HCT116 (cell line): ENCODE results near the gene SLC25A31. TPM values are rescaled to one million over a fixed set of nuclear protein-coding genes. Genes with fewer than 3 reads are reported as not detected.

Experiments used
- ATAC-seq: fragments of 200-7000 bp; cut with Tn5 transposase; 2 replicates; pipeline ENCODE4 v1.9.1; 2020; ENCODE audit warnings: mild to moderate bottlenecking, moderate library complexity
- BruUV-seq: library from RNA; stranded (reverse); fragments of 400-500 nt; replicated peaks from 2 replicates; lab custom pipeline; 2021; lab: Mats Ljungman, UMichigan
- CTCF ChIA-PET: fragments of 300-600 bp; sonication (Branson Sonifier 250); formaldehyde crosslinking; loops from one replicate; lab custom pipeline; 2021; ENCODE audit warnings: antibody characterized with exemption; lab: Charles Lee
- POLR2A ChIA-PET: fragments of 300-600, 350-600 bp; sonication (Branson Sonifier 250); formaldehyde crosslinking; loops from one replicate; lab custom pipeline; 2021; ENCODE audit warnings: antibody characterized with exemption; lab: Charles Lee
- RAD21 ChIA-PET, 2 experiments: fragments of 300-600 bp; sonication (Branson Sonifier 250); formaldehyde crosslinking; loops; one replicate each; lab custom pipeline; 2023; ENCODE audit warnings: low total read pairs in 2 of 2; ENCODE audit not compliant: uncharacterized antibody in 2 of 2, unreplicated experiment in 2 of 2, low non-redundant PET in 1 of 2; lab: Charles Lee
- DNase-seq: peaks from one replicate; pipeline ENCODE4 v3.0.0-alpha.2; 2010; ENCODE audit warnings: low read depth, low spot score
- H2AFZ ChIP-seq: fragments of 200-600 bp; shearing (Covaris generic), sonication (generic); 2 replicates; pipeline ENCODE4 v1.6.1; 2017; ENCODE audit warnings: low read depth, mixed run types, mixed read lengths, antibody characterized with exemption, low read length; ENCODE audit not compliant: poor library complexity, severe bottlenecking
- H3K27ac ChIP-seq: 2 replicates; pipeline ENCODE4 v1.5.1; 2012; ENCODE audit warnings: low read depth, low read length
- H3K27me3 ChIP-seq: fragments of 200-600 bp; sonication (generic); 2 replicates; pipeline ENCODE4 v1.6.1; 2016; ENCODE audit warnings: mixed run types, low read length, mixed read lengths; ENCODE audit not compliant: insufficient read depth
- H3K36me3 ChIP-seq, 2 experiments: fragments of 200-500 bp in 1 of 2; fragments of 200-600 bp in 1 of 2; sonication (Bioruptor generic) in 1 of 2; sonication (generic) in 1 of 2; 2 replicates each; pipeline versions ENCODE4 v1.5.1 to v1.6.1; 2014 to 2016; ENCODE audit warnings: low read length in 2 of 2, inconsistent platforms in 1 of 2, mixed read lengths in 1 of 2, mixed run types in 1 of 2; ENCODE audit not compliant: insufficient read depth in 2 of 2, control insufficient read depth in 1 of 2
- H3K4me1 ChIP-seq, 2 experiments: fragments of 200-600 bp in 1 of 2; sonication (generic) in 1 of 2; 2 replicates each; pipeline versions ENCODE4 v1.5.1 to v1.6.1; 2012 to 2017; ENCODE audit warnings: low read length in 2 of 2, inconsistent platforms in 1 of 2, mild to moderate bottlenecking in 1 of 2, mixed read lengths in 1 of 2, mixed run types in 1 of 2, moderate library complexity in 1 of 2; ENCODE audit not compliant: insufficient read depth in 2 of 2, control insufficient read depth in 1 of 2
- H3K4me2 ChIP-seq: fragments of 200-600 bp; sonication (generic); 2 replicates; pipeline ENCODE4 v1.6.1; 2017; ENCODE audit warnings: mixed run types, low read length, mixed read lengths
- H3K4me3 ChIP-seq, 2 experiments: fragments of 200-600 bp in 1 of 2; sonication (generic) in 1 of 2; replicated peaks in 1 of 2; 2 replicates each; pipeline ENCODE4 v1.5.1; 2011 to 2016; ENCODE audit warnings: low read length in 2 of 2, control low read depth in 1 of 2, low read depth in 1 of 2, mild to moderate bottlenecking in 1 of 2, mixed read lengths in 1 of 2, mixed run types in 1 of 2
- H3K79me2 ChIP-seq: fragments of 200-600 bp; sonication (generic); 2 replicates; pipeline ENCODE4 v1.6.1; 2017; ENCODE audit warnings: mild to moderate bottlenecking, mixed run types, low read length, moderate library complexity, mixed read lengths; ENCODE audit not compliant: insufficient read depth
- H3K9ac ChIP-seq: fragments of 200-600 bp; sonication (generic); 2 replicates; pipeline ENCODE4 v1.6.1; 2016; ENCODE audit warnings: low read length, mixed read lengths
- H3K9me2 ChIP-seq: fragments of 200-600 bp; sonication (generic), shearing (Covaris generic); 2 replicates; pipeline ENCODE4 v1.6.1; 2017; ENCODE audit warnings: mixed run types, mild to moderate bottlenecking, moderate library complexity; ENCODE audit not compliant: insufficient read depth
- H3K9me3 ChIP-seq, 2 experiments: fragments of 200-500 bp in 1 of 2; fragments of 200-600 bp in 1 of 2; sonication (Bioruptor generic) in 1 of 2; sonication (generic) in 1 of 2; 2 replicates each; pipeline ENCODE4 v1.6.1; 2014 to 2017; ENCODE audit warnings: low read length in 2 of 2, mixed read lengths in 2 of 2, inconsistent platforms in 1 of 2, low read depth in 1 of 2, mild to moderate bottlenecking in 1 of 2, mixed run types in 1 of 2, moderate library complexity in 1 of 2; ENCODE audit not compliant: control insufficient read depth in 1 of 2, insufficient read depth in 1 of 2
- H4K20me1 ChIP-seq: fragments of 200-600 bp; sonication (generic), shearing (Covaris generic); 2 replicates; pipeline ENCODE4 v1.6.1; 2017; ENCODE audit warnings: mixed run types, mild to moderate bottlenecking, moderate library complexity; ENCODE audit not compliant: insufficient read depth
- CBX3 ChIP-seq: IDR thresholded peaks from 2 replicates; pipeline ENCODE4 v1.6.1; 2012; ENCODE audit warnings: low read depth
- CEBPB ChIP-seq: IDR thresholded peaks from 2 replicates; pipeline ENCODE4 v1.6.1; 2012; ENCODE audit warnings: low read depth
- CTCF ChIP-seq, 3 experiments: fragments of 200-600 bp in 1 of 3; sonication (generic) in 1 of 3; IDR thresholded peaks in 2 of 3; conservative IDR thresholded peaks in 1 of 3; 2 replicates each; pipeline ENCODE4 v1.5.1; 2012 to 2017; ENCODE audit warnings: low read depth in 2 of 3, low read length in 2 of 3, antibody characterized with exemption in 1 of 3, borderline replicate concordance in 1 of 3, control low read depth in 1 of 3, mild to moderate bottlenecking in 1 of 3, mixed read lengths in 1 of 3, mixed run types in 1 of 3, moderate library complexity in 1 of 3; ENCODE audit not compliant: insufficient read depth in 1 of 3
- EGR1 ChIP-seq: IDR thresholded peaks from 2 replicates; pipeline ENCODE4 v1.6.1; 2012; ENCODE audit warnings: low read depth
- ELF1 ChIP-seq: IDR thresholded peaks from 2 replicates; pipeline ENCODE4 v1.6.1; 2012; ENCODE audit warnings: low read depth, borderline replicate concordance
- EZH2 ChIP-seq: fragments of 200-600 bp; sonication (generic); IDR thresholded peaks from 2 replicates; pipeline ENCODE4 v1.6.1; 2017; ENCODE audit warnings: antibody characterized with exemption, mixed run types
- EZH2phosphoT487 ChIP-seq: fragments of 200-600 bp; IDR thresholded peaks from 2 replicates; pipeline ENCODE4 v1.6.1; 2018; ENCODE audit warnings: antibody characterized with exemption, borderline replicate concordance
- FOSL1 ChIP-seq: IDR thresholded peaks from 2 replicates; pipeline ENCODE4 v1.6.1; 2012; ENCODE audit warnings: low read depth
- JUND ChIP-seq: IDR thresholded peaks from 2 replicates; pipeline ENCODE4 v1.6.1; 2012
- POLR2AphosphoS5 ChIP-seq: IDR thresholded peaks from 2 replicates; pipeline ENCODE4 v1.6.1; 2011; ENCODE audit warnings: mild to moderate bottlenecking, low read depth, low read length, moderate library complexity
- RAD21 ChIP-seq: IDR thresholded peaks from 2 replicates; pipeline ENCODE4 v1.6.1; 2012; ENCODE audit warnings: low read depth, mild to moderate bottlenecking
- SRF ChIP-seq: IDR thresholded peaks from 2 replicates; pipeline ENCODE4 v1.6.1; 2012; ENCODE audit warnings: low read depth
- TCF7L2 ChIP-seq: IDR thresholded peaks from 2 replicates; pipeline ENCODE4 v1.7.0; 2011; ENCODE audit warnings: borderline replicate concordance, inconsistent platforms; ENCODE audit not compliant: insufficient read depth, insufficient read length; ENCODE audit errors: extremely low read depth
- YY1 ChIP-seq: IDR thresholded peaks from 2 replicates; pipeline ENCODE4 v1.6.1; 2011; ENCODE audit warnings: low read length, low read depth, moderate library complexity, mild to moderate bottlenecking; ENCODE audit not compliant: insufficient replicate concordance; ENCODE audit errors: extremely low read depth
- intact Hi-C: fragments of 100-400 bp; cut with micrococcal nuclease; formaldehyde crosslinking; loops from 2 replicates; pipeline ENCODE4 v1.10.0; 2022
- total RNA-seq: library from RNA; stranded (reverse); gene quantifications from one replicate; pipeline ENCODE4 v1.2.1, GENCODE V29; 2021; ENCODE audit not compliant: unreplicated experiment
- TF ChIP-seq, protein P1 (sequence below): IDR thresholded peaks from 2 replicates; pipeline ENCODE4 v1.6.1; 2012

SLC25A31 gene
- total RNA-seq, 1 experiment from 2014 or later, result not detected

DNA sequence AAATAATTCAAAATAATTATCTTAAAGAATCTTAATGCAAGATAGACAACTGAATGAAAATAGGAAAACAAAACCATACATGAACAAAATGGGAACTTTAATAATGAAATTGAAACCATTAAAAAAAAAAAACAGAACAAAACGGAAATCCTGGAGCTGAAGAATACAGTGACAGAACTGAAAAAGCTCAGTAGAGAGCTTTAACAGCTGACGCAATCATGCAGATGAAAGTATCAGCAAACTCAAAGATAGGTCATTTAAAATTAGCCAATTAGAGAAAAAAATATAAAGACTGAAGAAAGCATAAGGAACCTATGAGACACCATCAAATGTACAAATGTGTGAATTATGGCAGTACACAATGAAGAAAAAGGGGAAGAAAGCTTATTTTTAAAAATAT lies 18.8 kb downstream of the SLC25A31 start:
- Histone ChIP-seq H3K9ac (no peak overlapping the region), H3K4me3 (no peak overlapping the region), H4K20me1 (no peaks in the 10 kb centered on the region), H3K9me2 (no peaks in the 10 kb centered on the region), H3K79me2 (no peaks in the 10 kb centered on the region), H3K9me3 (0 out of 4 replicates have a peak, but pooled peaks cover 0 to 3% of the 10 kb centered on the region in 2 experiments), H2AFZ (no peak overlapping the region), H3K27ac (no peak overlapping the region), H3K27me3 (no peaks in the 10 kb centered on the region), H3K4me2 (no peak overlapping the region), H3K36me3 (no peaks in the 10 kb centered on the region), H3K4me1 (no peaks in the 10 kb centered on the region)
- ChIA-PET POLR2A (no interaction called here), RAD21 (no interaction called here), CTCF (interaction anchor here (0.7 kb wide), 1 partner anchor 108 kb away, joined by 3 read pairs; no protein-coding TSS in a partner anchor)
- intact Hi-C loops, result no loop called here
- DNase-seq, result no peak
- BruUV-seq, result no TSS peak
- ATAC-seq, result no peak
- TF ChIP-seq CEBPB (peak; percentile 29; the same call in 1 of the 2 replicates), CBX3 (peak; percentile 62; the same call in 1 of the 2 replicates), YY1 (no peak)

DNA sequence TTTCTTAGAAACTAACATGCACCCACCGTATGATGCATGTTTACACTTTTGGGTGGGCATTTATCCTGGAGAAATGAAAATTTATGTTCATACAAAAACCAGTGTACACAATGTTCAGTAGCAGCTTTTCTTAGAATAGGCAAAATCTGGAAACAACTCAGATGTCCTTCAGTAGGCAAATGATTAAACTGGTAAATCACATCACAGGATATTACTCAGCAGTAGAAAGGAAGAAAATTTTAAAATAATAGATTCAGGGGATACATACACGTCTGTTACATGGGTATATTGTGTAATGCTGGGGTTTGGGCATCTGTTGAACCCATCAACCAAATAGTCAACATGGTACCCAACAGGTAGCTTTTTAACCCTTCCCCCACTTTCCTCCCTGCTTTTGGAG lies 26.7 kb downstream of the SLC25A31 start:
- H3K9me2 ChIP-seq, result no peaks in the 10 kb centered on the region
- ChIA-PET POLR2A (no interaction called here), CTCF (no interaction called here), RAD21 (no interaction called here)
- no peak overlapping the region for H3K4me2 ChIP-seq
- ATAC-seq (no peak), DNase-seq (no peak)
- no peaks in the 10 kb centered on the region for H3K79me2 ChIP-seq
- no peaks in the 10 kb centered on the region for H3K27me3 ChIP-seq
- no peak overlapping the region for H3K9ac ChIP-seq
- H4K20me1 ChIP-seq, result no peaks in the 10 kb centered on the region
- H2AFZ ChIP-seq, result no peak overlapping the region
- BruUV-seq, result no TSS peak
- no peak overlapping the region for H3K27ac ChIP-seq
- H3K9me3 ChIP-seq, result no peaks in the 10 kb centered on the region
- H3K36me3 ChIP-seq, result no peaks in the 10 kb centered on the region
- no peak for TF ChIP-seq FOSL1
- TF ChIP-seq CTCF (IDR thresholded peaks at IDR 0.05 in 2 of 3, conservative IDR thresholded peaks at IDR 0.05 in 1 of 3; ENCODE audit: borderline replicate concordance in 1 of 3, insufficient read depth in 1 of 3, low read depth in 2 of 3, low read length in 2 of 3), result no peak
- no peak for TF ChIP-seq ELF1
- TF ChIP-seq, protein P1, sequence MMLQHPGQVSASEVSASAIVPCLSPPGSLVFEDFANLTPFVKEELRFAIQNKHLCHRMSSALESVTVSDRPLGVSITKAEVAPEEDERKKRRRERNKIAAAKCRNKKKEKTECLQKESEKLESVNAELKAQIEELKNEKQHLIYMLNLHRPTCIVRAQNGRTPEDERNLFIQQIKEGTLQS, result no peak
- TF ChIP-seq EZH2, result no peak
- no peak for TF ChIP-seq EZH2phosphoT487
- TF ChIP-seq POLR2AphosphoS5, result no peak
- TF ChIP-seq JUND, result no peak
- TF ChIP-seq CEBPB, result no peak
- TF ChIP-seq RAD21, result no peak
- no peak for TF ChIP-seq SRF
- TF ChIP-seq EGR1, result no peak
- no peak for TF ChIP-seq TCF7L2
- no peak overlapping the region for H3K4me3 ChIP-seq
- intact Hi-C loops, result no loop called here
- H3K4me1 ChIP-seq, result no peaks in the 10 kb centered on the region
